ENCODE results near the gene LRRC26. TPM values are rescaled to one million over a fixed set of nuclear protein-coding genes. Genes with fewer than 3 reads are reported as not detected.

The LRRC26 gene
- polyA plus RNA-seq, 1 donor, result not detected

- no peak for DNase-seq
Observed at GRCh38 chr9:137166380-137167229, 3.2 kb downstream of the LRRC26 start.

- no peak for DNase-seq
Observed at GRCh38 chr9:137165250-137165836, 4.5 kb downstream of the LRRC26 start.

GRCh38 chr9:137164370-137165249 is 5.2 kb downstream of the LRRC26 start:
- DNase-seq, result no peak

GRCh38 chr9:137163805-137164204 is 6.0 kb downstream of the LRRC26 start:
- no peak for DNase-seq

- no peak for DNase-seq
Observed at GRCh38 chr9:137163365-137163715, 6.5 kb downstream of the LRRC26 start.

- DNase-seq, result no peak
Observed at GRCh38 chr9:137162505-137163364, 7.1 kb downstream of the LRRC26 start.

- DNase-seq, result no peak
Observed at GRCh38 chr9:137161558-137162486, 8.0 kb downstream of the LRRC26 start.

- no peak for DNase-seq
Observed at GRCh38 chr9:137160716-137161557, 8.9 kb downstream of the LRRC26 start.

GRCh38 chr9:137160054-137160425 is 9.8 kb downstream of the LRRC26 start:
- DNase-seq, result no peak

GRCh38 chr9:137159105-137160053 is 10.5 kb downstream of the LRRC26 start:
- DNase-seq, result no peak

- DNase-seq, result no peak
Observed at GRCh38 chr9:137158625-137159024, 11.2 kb downstream of the LRRC26 start.

GRCh38 chr9:137157618-137158415 is 12.0 kb downstream of the LRRC26 start:
- DNase-seq, result no peak

GRCh38 chr9:137156567-137157375 is 13.1 kb downstream of the LRRC26 start:
- DNase-seq, result no peak

- DNase-seq, result no peak
Observed at GRCh38 chr9:137152844-137153405, 16.9 kb downstream of the LRRC26 start.

- DNase-seq, result no peak
Observed at GRCh38 chr9:137150617-137151457, 19.0 kb downstream of the LRRC26 start.
